SU-DHL-6 (cell line): ENCODE results near the gene ETFA.

Experiments used
- EZH2phosphoT487 ChIP-seq: fragments of 200-600 bp; sonication (generic), shearing (Covaris generic); conservative IDR thresholded peaks from 2 replicates; pipeline ENCODE4 v1.6.1; 2018; ENCODE audit warnings: mild to moderate bottlenecking, antibody characterized with exemption, low read length, moderate library complexity, mixed read lengths
- TF ChIP-seq, protein P1 (sequence below): fragments of 200-600 bp; sonication (generic); IDR thresholded peaks from one replicate; pipeline ENCODE4 v1.5.1; 2017; ENCODE audit warnings: antibody characterized with exemption, mild to moderate bottlenecking, low read length, moderate library complexity; ENCODE audit not compliant: insufficient read depth, poor library complexity, severe bottlenecking

DNA sequence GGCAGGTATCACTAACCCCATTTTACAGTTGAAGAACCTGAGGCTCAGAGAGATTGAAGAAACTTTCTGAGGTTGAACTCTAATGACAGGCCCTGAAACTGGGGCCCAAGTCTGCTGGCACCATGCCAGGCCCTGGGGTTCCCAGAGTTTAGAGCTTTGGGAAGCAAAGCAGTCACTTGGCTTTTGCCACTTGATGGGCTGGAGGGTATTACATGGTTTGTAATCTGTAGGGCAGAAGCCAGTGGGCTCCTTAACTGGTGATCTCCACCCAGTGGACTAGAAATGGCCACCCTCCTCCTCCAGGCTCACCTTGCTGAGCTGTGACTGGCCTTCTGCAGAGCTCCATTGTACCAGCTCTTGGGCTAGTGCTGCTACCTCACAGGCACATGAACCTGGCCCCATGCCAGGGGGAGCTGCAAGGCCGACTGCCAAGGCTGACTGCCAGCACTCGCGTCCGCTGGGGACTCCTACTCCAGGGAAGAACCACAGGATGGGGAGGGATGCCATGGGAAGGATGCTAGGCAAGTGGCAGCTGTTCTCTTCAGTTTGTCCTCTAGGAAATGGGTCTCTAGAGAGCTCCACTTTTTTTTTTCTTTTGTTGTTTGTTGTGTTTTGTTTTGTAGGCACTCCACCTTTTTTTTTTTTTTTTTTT, 104.8 kb downstream of the ETFA start:
- TF ChIP-seq, protein P1, sequence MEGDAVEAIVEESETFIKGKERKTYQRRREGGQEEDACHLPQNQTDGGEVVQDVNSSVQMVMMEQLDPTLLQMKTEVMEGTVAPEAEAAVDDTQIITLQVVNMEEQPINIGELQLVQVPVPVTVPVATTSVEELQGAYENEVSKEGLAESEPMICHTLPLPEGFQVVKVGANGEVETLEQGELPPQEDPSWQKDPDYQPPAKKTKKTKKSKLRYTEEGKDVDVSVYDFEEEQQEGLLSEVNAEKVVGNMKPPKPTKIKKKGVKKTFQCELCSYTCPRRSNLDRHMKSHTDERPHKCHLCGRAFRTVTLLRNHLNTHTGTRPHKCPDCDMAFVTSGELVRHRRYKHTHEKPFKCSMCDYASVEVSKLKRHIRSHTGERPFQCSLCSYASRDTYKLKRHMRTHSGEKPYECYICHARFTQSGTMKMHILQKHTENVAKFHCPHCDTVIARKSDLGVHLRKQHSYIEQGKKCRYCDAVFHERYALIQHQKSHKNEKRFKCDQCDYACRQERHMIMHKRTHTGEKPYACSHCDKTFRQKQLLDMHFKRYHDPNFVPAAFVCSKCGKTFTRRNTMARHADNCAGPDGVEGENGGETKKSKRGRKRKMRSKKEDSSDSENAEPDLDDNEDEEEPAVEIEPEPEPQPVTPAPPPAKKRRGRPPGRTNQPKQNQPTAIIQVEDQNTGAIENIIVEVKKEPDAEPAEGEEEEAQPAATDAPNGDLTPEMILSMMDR: no peak
- no peak for TF ChIP-seq EZH2phosphoT487
